ENCODE results near the gene PLIN4.

Gene PLIN4

DNA sequence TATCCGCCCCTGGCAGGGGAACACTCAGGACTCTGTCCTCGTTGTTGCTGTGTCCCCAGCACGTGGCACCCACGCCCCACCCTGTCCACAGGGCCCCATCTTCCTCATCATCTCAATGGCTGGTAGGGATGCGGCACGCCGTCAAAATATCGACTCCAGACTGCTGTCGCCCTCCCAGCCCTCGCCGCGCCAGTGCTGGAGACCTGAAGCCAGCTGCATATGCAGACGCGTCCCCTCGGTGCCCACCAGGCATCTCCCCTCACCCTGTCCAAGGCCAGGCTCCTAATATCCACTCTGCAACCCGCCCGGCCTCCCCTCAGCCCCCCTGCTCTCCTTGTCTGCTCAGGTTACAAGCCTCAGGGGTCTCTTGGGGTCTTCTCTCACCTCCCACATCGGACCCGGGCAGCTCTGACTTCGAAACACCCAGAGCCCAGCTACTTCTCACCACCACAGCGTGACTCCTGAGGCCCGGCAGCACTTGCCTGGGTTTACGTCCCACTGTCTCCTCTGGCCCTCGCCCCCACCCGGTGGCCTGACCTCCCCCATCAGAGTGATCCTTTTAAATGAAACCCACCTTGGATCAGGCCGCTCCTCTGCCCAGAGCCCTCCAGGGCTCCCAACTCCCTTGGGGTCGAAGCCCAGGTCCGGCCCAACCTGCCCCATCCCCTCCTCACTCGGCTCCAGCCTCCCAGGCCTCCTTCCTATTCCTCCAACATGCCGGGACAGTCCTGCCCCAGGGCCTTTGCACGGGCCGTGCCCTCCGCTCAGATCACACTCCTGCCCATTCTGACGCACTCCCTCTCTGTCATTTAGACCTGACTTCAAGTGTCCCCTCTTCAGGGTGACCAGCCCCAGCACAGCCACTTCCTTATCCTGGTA, 12.5 kb downstream of the PLIN4 start:
- DNase-seq: no peak

DNA sequence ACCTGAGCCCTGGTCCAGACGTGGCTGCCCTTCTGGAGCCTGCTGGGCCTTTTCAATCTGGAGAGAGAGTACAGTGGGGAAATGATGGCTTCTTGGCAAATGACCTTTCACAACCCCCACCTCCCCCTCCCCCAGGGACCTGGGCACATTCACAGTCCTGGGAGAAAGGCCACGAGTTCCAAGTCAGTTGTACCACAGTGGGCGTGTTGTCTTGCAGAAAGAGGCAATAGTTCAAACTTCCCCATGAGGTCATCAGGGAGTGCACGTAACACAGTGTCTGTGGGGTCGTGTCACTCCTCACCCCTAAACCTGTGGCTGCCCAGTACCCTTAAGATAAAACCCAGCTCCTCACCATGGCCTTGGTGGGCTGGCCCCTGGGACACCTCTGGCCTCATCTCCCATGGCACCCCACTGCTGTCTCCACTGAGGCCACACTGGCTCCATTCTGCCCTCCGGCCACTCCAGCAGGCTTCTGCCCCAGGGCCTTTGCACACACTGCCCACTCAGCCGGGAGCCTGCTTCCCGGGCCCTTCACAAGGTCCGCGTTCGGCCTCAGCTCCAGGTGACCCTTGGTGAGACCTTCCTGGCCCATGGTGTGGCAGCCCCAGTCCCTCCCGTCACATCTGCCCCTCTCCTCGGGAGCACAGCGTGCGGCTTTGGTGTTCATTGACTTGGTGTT, 13.3 kb downstream of the PLIN4 start:
- DNase-seq: no peak

GRCh38 chr19:4504297-4504701, 14.0 kb downstream of the PLIN4 start:
- DNase-seq: no peak

DNA sequence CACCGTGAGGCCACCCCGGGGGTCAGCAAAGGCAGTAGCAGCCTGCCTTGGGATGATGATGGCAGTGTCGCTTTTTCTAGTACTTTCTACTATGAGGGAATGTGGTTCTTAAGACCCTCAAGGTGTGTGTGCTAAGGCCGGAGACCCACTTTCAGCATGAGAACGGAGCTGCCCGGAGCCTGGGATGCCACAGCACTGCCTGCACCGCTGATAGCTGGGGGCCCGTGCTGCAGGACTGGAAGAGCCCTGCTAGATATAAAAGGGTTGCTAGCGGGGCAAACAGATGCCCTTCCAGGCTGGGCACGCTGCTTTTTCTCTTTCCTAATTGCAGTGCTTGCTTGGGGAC, 14.5 kb downstream of the PLIN4 start:
- DNase-seq: no peak

DNA sequence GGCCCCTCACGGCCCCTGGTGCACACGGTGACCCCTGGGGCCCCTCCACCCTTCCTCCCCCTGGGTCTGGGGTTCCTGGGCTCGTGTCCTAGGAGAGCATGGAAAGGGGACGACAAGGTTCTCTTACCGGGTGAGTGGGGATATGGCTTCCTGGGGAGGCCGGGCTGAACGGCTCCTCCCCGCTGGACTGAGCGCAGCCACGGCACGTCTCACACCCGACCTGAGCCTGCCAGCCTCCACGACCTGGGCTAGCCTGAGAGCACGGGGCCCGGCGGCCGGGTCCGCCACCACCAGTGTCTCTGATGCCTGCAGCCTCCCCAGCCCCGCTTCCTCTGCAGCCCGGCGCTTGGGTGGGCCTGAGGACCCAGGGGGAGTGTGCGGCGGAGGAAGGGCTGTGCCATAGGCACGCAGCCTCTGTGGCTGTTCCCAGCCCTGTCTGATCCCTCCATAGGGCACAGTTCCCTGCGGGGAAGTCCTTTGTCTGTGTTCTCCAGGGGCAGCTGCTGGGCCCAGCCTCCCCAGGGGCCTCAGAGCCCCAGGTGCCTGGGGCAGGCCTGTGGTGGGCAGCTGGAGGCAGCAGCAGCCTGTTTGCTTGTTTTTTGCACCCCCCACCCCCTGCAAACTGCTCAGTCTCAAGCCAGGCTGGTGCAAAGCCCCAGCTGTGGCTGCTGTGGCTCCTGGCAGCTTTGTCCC, 15.0 kb downstream of the PLIN4 start:
- no peak for DNase-seq

DNA sequence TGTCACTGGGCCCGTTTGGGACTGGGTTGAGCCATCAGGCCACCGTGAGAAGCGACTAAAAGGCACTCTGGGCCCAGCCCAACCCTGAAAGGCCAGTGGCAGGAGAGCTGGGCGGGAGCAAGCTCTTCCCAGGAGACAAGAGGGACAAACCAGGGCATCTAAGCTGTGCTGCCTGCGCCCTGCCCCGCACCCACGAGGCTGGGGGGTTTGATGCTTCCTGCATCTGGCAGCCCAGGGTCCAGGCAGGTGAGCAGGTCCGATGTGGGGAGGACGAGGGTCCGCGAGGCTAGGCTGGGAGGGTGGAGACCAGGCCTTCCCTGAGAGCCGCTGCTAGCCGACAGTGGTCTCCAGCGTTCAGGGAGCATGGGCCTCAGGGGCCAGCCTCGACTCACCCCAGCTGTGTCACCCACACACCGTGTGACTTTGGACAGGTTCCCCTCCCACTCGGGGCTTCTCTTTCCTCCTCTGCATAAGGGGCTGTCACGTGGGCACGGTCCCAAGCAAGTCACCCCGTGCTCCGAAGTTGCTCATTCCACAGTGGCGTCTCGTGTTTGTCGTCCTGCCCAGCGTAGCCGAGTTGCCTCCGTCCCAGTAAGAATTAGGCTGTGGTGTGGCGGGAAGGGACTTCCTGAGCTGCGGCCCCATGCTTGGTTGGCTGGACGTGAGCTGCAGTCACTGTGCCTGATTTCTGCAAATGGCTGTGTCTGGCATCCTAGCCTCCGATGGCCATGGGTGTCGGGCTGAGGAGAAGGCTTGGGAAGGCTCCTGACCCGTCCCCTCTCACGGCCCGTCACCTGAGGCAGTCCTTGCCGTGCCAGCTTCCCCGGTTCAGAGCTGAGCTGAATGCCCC, 15.8 kb downstream of the PLIN4 start:
- no peak for DNase-seq

GRCh38 chr19:4501691-4502090, 16.6 kb downstream of the PLIN4 start:
- DNase-seq: no peak

DNA sequence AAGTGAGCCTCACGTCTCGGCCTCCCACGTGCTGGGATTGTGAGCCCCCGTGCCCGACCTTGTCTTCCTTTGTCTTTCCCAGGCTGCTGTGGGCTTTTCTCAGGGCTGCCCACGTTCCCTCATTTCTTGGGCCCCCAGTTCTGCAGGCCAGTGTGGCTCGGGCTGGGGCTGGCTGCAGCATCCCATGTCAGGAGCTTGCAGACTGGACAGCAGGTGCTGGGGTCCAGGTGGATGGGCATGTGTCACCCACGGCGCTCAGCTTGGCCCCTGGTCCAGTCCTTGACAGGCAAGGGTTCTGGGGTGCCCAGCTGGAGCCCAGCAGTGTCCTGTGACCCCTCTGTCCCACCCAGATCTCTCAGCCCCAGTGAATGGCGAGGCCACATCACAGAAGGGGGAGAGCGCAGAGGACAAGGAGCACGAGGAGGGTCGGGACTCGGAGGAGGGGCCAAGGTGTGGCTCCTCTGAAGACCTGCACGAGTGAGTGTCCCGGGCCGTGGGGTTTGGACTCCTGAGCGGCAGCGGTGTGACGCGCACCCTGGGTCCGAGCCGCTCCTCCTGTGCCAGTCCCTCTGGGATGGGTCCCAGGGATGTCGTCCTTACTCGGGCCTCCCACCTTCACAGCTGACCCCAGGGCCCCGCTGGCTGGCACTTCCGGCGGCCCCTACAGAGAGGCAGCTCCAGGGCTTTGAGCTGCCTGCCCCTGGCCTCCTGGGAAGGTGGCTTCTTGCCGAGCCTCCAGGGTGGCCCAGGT, 17.3 kb downstream of the PLIN4 start:
- DNase-seq: no peak

DNA sequence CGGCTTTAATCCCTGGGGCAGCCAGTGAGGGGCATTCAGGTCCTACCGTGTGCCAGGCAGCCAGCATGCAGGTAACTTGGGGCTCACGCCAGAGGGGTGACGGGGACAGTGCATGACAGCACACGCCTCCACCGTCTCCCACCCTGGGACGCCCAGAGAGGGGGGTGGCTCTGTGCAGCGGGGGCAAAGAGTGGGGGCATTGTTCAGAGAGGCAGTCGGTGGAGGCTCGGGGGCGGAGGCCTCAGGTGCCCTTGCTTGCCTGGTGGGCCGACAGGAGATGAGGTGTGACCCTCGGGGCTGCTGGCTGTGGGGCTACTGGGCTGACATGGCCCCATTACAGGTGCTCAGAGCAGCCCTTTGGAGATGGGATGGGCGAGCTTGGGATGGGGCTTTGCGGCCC, 18.4 kb downstream of the PLIN4 start:
- no peak for DNase-seq

DNA sequence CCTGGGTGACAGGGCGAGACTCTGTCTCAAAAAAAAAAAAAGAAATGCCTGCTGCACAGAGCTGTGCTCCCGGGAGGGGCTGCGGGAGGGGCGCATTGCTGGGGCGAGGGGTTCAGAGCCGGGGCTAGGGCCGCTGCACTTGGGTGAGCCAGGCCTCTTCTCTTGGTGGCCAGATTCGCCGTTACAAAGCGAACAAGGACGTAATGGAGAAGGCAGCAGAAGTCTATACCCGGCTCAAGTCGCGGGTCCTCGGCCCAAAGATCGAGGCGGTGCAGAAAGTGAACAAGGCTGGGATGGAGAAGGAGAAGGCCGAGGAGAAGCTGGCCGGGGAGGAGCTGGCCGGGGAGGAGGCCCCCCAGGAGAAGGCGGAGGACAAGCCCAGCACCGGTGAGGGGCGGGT, 19.0 kb downstream of the PLIN4 start:
- DNase-seq: no peak

DNA sequence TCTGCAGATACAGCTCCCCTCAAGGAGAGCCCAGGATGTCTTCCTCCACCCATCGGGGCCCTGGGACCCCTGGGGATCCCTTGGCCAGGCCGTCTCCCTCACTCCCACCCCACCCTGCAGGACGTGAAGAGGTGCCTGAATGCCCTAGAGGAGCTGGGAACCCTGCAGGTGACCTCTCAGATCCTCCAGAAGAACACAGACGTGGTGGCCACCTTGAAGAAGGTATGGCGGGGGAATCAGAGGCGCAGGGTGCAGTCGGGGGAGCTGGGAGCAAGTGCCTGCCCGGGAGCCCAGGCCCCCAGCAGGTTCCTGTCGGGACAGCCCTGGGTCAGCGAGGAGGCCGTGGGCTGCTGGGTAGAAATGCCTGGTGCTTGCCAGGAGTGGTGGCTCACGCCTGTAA, 19.6 kb downstream of the PLIN4 start:
- DNase-seq: no peak

GRCh38 chr19:4497770-4498389, 20.4 kb downstream of the PLIN4 start:
- DNase-seq: no peak

GRCh38 chr19:4496304-4496703, 22.0 kb downstream of the PLIN4 start:
- DNase-seq: no peak

- DNase-seq: no peak
These were observed 22.8 kb downstream of the PLIN4 start for GRCh38 chr19:4495471-4495870.

GRCh38 chr19:4494691-4495064, 23.6 kb downstream of the PLIN4 start:
- DNase-seq: no peak

DNA sequence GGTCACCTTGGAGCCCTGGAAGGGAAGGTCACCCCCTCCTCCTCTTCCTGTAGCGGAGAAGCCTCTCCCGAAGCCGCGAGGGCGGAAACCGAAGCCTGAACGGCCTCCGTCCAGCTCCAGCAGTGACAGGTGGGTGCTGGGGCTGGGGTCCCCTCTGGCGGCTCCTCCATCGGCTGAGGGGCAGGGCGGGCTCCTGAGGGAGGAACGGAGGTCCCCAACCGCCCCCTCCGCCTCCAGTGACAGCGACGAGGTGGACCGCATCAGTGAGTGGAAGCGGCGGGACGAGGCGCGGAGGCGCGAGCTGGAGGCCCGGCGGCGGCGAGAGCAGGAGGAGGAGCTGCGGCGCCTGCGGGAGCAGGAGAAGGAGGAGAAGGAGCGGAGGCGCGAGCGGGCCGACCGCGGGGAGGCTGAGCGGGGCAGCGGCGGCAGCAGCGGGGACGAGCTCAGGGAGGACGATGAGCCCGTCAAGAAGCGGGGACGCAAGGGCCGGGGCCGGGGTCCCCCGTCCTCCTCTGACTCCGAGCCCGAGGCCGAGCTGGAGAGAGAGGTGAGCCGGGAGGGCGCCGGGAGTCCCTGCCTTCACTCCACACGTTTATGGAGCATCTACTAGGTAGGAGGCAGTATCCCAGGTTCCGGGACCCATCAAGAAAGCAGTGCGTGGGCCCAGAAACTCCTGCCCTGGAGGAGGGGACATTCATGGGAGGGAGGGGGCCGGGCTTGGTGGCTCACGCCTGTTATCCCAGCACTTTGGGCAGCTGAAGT, 24.2 kb downstream of the PLIN4 start:
- DNase-seq: no peak

DNA sequence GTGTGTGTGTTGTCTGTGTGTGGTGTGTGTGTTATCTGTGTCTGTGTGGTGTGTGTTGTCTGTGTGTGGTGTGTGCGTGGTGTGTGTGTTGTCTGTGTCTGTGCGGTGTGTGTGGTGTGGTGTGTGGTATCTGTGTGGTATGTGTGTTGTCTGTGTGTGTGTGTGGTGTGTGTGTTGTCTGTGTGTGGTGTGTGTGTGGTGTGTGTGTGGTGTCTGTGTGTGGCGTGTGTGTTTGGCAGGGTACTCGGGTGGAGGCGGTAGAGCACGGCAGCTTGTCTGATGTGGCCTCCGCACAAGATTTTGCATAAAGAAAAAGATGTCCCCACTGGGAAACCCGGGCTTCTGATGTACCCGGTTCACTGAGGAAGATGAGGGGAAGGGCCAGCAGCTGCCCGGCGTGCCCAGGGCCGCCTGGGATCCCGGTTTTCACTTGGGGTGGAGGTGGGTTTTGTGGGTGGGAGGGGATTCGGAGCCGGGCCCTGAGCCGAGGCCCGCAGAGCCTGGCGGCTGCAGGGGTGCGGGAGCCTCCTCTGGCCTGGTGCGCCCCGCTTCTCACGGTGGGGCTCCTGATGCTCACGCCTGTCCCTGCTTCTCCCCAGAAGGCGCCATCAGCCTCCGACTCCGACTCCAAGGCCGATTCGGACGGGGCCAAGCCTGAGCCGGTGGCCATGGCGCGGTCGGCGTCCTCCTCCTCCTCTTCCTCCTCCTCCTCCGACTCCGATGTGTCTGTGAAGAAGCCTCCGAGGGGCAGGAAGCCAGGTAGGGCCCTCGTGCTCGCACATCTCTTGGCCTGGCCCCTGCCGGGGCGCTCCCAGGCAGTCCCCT, 25.0 kb downstream of the PLIN4 start:
- DNase-seq: no peak

DNA sequence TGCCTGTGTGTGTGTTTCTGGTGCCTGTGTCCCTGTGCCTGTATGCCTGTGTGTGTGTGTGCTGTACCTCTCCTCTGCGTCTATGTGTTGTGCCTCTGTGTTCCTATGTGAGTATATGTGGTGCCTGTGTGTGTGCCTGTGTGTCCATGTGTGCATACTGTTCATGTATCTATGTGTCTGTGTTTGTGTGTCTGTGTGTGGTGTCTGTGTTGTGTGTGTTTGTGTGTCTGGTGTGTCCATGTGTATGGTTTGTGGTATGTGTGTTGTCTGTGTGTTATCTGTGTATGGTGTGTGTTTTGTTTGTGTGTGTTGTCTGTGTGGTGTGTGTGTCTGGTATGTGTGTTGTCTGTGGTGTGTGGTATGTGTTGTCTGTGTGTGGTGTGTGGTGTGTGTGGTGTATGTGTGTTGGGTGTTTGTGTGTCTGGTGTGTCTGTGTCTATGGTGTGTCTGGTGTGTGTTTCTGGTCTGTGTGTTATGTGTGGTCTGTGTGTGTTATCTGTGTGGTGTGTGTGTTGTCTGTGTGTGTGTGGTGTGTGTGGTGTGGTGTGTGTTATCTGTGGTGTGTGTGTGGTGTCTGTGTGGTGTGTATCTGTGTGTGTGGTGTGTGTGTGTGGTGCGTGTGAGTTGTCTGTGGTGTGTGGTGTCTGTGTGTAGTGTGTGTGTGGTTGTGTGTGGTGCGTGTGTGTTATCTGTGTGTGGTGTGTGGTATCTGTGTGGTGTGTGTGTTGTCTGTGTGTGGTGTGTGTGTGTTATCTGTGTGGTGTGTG, 25.8 kb downstream of the PLIN4 start:
- no peak for DNase-seq

GRCh38 chr19:4491446-4491845, 26.8 kb downstream of the PLIN4 start:
- DNase-seq: no peak

Data from activated CD4-positive, alpha-beta T cell treated with anti-CD3 and anti-CD28 coated beads, Interleukin-2, amount 50 U/mL, for 4 hours (primary cell).